GM18909 (cell line): Measurements from ENCODE around the gene SLC39A11.
"Not testable (repeated sequence)": the region's sequence is repeated elsewhere in the genome, so short reads cannot be mapped to it uniquely, and the experiment has no call there.

ENCODE experiments used
- ATAC-seq: cut with Tn5 transposase; IDR thresholded peaks from one replicate; pipeline ENCODE4 v1.9.1; 2021; ENCODE audit warnings: mild to moderate bottlenecking; ENCODE audit not compliant: unreplicated experiment, poor library complexity

The SLC39A11 gene

DNA sequence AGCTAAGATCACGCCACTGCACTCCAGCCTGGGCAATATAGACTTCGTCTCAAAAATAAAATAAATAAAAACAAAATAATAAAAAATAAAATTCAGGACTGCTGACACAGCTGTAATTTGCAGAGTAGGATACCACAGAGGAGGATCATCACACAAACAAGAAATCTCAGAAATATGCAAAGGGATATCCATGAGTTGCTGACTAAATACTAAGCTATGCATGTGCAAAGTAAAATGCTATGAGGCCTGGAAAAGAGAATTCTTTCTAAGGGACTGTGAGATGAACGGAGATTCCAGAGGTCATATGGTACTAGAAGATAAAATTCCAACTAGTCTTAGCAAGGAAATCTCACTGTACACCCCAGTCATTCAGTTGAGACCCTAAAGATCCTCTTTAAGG lies 74.8 kb downstream of the SLC39A11 start:
- no peak for ATAC-seq

DNA sequence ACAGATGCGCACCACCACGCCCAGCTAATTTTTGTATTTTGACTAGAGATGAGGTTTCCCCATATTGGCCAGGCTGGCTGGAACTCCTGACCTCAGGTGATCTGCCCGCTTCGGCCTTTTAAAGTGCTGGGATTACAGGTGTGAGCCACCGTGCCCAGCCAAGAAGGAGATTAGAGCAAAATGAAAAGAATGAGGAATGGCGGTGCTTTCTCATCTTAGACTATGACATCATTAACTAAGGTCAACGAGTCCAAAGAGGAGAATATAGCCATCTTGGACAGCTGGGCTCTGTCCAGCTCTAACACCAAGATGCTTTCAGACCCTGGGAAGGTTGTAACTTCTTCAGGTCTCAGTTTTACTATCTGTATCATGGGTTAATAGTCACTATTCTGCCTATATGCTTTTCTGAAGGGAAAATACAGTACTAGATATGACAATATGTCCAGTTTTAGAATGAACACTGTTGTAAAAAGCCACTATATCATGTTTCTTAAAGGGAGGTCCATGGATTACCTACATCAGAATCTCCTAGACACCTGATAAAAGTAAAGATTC lies 76.7 kb downstream of the SLC39A11 start:
- ATAC-seq = no peak

DNA sequence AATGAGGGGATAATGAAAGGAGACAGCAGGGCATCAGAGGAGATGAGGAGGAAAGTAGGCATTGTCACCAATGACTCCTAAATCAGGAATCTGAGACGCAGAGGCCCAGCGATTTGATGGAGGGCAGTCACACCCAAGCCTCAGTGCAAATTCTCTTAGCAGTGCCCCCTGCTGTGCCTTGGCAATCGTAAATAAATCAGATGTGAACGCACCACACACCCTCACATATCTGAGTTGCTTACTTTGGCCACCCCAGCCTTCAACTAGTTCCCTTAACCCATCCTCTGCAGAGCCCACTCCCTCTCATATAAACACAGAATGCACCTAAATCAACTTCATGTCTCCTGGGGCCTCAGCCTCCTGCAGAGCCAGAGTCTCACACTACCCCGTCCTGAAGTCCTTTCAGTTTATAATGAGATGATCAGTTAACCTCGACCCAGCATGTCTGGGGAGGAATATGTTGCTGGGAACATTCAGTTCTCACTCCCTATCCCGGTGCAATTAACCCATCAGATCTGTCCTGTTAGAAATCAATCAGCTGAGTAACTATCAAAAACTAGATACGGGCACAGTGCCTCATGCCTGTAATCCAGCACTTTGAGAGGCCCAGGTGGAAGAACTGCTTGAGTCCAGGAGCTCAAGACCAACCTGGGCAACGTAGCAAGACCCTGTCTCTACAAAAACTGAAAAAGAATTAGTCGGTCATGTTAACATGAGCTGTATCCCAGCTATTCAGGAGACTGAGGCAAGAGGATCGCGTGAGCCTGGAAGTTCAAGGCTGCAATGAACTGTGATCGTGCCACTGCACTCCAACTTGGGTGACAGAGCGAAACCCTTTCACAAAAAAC lies 78.4 kb downstream of the SLC39A11 start:
- ATAC-seq = no peak

DNA sequence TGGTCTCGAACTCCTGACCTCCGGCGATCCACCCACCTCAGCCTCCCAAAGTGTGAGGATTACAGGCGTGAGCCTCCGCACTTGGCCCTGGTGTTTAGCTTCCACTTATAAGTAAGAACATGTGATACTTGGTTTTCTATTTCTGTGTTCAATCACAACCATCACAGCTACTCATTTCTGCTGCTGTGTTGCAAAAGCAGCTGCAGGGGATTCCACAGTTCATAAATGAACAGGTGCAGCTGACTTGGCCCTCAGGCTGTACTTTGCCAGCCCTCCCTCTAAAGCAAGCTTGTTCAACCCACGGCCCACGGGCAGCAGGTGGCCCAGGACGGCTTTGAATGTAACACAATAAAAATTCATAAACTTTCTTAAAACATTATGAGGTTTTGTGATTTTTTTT lies 79.2 kb downstream of the SLC39A11 start:
- no peak for ATAC-seq

DNA sequence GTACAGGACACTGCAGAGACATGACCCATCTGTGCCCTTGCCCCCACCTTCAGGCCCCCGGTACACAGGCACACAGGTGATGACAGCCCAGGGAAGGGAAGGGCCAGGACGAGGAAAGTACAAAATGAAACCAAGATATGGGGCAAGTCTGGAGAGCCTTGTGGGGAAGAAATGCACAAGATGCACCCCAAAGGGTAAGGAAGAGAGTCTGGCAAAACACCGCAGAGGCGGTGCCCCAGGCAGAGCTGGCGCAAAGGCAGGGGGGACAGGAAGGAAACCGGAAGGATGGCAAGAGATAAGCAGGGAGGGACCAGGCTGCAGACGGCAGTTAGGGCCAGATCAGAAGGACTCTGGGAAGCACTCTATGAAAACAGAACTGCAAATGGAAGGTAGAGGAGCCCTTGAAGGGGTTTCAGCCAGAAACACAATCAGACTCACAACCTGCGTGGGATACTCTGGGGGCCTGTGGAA lies 81.4 kb downstream of the SLC39A11 start:
- no peak for ATAC-seq

DNA sequence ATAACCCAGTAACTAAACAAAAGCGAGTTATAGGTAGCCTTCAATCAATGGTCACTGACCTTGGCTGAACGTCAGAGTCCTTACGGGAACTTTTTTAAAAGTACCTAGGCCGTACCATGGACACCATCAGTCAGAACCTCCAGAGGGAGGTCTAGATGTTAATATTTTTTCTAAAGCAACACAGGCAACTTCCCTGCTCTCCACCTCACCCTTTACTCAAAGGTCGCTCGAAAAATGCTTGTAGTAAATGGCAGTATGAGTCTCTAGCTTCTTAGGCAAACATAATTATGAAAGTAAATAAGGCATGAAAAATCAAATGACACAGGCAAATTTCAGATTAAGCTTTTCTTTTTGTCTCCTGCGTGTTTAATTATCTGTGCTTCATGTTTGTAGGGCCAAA lies 82.1 kb downstream of the SLC39A11 start:
- ATAC-seq = no peak

DNA sequence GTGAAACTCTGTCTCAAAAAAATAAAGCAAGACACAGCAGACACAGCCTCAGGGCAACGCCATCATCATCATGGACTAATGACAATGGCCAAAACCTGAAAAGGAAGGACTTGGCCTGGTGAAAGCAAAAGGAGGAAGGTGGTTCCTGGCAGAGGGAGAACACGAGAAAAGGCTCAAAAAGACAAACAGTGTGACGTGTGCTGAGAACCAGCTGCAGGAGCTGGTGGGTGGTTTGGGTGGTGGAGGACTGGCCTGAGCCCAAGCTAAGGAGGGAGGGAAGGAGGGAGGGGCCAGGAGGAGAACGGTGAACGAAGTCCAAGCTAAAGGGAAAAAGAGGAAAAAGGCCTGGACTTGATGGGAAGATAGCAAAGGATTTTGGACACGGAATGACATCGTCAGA lies 85.1 kb downstream of the SLC39A11 start:
- no peak for ATAC-seq

DNA sequence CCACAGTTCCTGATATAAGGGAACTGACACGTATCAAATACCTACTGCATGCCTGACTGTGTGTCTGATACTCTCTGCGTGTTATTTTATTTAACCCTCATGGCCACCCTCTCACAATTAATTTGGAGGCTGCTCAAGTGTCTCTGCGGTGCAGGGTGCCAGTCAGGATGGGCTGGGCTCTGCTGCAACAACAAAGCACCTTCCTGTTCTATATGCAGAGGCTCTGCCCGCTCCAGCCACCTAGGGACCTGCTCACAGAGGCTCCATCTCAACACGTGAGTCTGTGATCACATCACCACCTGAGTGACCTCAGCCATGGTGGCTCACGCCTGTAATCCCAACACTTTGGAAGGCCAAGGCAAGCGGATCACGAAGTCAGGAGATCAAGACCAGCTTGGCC lies 87.1 kb downstream of the SLC39A11 start:
- no peak for ATAC-seq

DNA sequence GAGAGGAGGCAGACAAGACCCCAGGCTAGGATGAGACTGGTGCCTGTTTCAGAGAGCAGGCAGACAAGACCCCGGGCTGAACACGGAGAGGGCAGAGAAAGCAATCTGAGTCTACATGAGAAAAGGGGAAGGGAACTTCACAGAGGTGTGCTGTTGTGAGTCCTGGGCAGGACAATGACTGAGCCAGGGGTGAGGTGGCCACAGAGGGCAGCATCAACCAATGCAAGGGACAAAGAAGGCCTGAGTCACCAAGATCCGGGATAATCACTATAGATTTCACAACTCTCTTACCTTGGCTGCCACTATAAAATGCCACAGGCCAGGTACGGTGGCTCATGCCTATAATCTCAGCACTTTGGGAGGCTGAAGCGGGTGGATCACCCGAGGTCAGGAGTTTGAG lies 89.0 kb downstream of the SLC39A11 start:
- ATAC-seq = no peak

DNA sequence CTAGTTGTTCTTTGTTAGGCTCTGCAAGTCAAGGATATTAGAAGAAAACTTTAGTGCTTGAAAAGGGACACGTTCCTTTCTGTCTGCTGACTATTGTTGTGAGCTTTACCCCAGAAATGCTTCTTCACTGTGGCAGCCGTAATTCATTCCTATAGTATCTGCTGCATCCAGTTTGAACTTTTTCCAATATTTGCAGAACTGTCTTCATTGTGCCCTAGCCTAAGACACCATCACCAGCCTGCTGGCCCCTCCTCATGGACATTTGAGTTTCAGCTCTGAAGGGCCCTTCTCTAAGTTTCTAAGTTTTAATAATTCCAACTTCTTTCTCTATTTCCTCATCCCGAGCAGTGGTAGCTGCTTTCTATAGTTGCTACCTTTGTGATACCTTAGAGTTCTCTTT lies 91.7 kb downstream of the SLC39A11 start:
- ATAC-seq = no peak

DNA sequence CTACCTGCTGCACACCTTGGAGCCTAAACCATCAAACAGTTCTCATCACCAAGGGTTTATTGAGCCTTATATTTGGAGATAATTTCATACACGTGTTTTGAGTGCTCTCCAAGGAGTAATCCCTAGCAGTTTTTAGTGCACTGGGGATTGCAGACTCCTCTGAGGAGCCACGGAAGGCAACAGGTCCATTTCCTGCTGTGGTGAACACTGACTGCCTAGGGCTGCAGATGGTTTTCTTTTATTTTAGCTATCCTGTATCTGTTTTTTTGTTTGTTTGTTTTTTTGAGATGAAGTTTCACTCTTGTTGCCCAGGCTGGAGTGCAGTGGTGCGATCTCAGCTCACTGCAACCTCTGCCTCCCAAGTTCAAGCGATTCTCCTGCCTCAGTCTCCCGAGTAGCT lies 93.0 kb downstream of the SLC39A11 start:
- ATAC-seq = not testable (repeated sequence)

DNA sequence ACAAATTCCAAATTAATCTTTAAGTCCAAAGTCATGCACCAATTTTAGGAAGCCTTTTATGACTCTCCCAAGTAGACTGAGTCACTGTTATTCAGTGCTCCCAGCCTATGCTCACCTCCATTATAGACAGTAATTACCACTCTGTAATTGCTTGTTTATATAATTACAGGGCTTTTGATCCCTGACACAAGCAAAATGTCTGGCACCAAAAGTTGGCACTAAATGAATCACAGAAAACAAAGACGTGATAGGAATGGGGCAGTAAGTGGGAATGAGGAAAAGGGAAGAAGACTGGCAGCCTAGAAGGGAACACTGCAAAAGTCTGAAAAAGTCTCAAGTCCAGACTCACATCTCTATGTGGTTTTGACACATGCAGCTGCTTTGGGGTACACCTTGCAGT lies 94.1 kb downstream of the SLC39A11 start:
- ATAC-seq = no peak

DNA sequence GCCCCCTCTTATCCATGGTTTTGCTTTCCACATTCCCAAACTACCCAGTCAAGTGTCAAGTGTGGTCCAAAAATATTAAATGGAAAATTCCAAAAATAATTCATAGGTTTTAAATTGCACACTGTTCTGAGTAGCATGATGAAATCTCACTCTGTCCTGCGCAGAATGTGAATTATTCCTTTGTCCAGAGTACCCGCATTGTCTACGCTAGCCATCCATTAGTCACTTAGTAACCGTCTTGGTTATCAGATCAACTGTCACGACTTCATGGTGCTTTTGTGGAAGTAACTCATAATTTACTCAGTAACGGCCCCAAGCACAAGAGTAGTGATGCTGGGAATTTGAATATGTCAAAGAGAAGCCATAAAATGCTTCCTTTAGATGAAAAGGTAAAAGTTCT lies 94.9 kb downstream of the SLC39A11 start:
- no peak for ATAC-seq

DNA sequence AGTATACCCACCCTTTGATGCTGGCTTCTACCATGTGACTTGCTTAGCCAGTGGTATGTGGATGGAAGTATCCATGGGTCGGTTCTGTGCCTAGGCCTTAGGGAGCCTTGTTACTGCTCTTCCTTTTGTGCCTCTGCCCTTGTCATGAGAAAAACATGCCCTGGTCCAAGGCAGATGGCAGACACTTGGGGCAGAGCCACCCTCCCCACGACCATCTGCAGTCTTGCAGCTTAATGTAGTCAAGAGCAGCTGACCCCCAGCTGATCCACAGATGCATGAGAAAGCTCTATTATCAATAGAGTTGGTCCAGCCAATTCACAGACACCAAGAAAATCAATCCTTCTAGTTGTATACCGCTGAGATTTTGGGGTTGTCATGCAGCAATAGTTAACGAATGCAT lies 95.7 kb downstream of the SLC39A11 start:
- ATAC-seq = no peak

DNA sequence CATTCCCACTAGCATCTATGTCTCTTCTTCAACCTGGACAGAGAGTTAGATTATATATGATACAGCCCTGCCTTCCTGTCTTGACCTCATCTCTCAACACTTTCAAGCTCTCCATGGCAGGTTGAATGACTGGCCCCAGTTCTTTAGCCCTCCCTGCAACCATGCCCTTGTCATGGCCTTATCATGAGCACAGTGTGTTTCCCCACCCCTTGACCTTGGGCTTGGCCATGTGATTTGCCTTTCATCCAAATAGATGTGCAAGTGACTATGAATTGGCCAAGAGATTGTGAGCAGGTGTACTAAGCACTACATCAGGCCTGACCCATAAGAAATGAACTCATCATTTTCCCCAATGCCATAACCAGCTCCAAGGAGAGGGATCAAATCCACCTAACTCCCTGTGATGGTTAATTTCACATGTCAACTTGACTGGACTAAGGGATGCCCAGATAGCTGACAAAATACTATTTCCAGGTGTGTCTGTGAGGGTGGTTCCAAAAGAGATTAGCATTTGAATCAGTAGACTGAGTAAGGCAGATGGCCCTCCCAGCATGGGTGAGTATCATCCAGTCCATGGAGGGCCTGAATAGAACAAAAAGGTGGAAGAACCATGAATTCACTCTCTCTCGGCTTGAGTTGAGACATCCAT lies 97.4 kb downstream of the SLC39A11 start:
- no peak for ATAC-seq

DNA sequence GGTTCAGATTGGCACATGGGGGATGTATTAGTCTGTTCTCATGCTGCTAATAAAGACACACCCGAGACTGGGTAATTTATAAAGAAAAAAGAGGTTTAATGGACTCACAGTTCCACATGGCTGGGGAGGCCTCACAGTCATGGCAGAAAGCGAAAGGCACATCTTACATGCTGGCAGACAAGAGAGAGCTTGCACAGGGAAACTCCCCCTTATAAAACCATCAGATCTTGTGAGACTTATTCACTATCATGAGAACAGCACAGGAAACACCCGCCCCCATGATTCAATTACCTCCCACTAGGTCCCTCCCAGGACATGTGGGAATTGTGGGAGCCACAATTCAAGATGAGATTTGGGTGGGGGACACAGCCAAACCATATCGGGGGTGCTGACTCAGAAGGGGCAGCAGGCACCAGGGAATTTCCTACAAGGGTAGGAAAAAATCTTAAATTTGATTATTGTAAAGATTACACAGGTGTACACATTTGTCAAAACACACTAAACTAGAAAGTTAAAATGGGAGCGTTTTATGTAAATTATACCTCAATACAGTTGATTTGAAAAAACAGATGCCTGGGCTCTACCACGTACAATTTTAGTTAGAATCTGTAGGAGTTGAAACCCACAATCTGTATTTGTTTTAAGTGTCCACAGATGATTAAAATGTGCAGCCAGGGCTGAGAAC lies 99.6 kb downstream of the SLC39A11 start:
- not testable (repeated sequence) for ATAC-seq

DNA sequence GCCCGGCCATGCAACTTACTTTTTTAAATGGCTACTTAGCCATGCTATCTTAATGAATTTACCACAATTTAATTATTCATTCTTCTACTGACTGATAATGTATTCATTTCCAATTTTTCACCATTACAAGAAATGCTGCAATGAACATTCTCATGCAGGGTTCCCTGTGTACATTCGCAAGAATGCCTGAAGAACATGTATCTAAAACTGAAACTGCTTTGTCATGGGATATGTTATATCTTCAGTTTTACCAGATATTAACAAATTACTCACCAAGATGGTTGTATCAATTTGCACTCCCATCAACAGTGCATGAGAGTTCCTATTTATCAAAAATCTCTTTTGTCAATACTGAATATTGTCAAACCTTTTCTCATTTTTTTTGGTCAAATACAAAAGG lies 100.8 kb downstream of the SLC39A11 start:
- ATAC-seq = no peak

DNA sequence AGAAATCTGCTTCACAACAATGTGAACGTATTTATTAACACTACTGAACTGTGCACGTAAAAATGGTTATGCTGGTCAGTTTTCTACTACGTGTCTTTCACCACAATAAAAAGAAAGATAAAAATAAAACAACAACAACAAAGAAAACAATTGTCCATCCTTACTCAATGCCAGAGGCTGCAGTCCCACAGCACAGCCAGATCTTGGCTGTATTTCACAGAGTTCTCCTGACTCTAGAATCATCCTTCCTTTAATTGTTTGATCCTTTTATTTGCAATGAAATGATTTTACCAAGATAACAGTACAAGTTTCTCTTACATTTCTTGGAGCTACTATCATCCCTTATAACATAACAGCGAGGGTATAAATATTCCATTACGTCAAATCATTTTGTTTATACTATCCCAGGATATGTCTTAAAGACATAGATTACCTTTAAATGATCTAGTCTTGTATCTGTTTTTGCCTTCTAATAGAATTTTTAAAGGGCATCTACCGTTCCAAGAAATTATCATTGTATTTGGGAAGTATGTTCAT lies 103.3 kb downstream of the SLC39A11 start:
- ATAC-seq = no peak

DNA sequence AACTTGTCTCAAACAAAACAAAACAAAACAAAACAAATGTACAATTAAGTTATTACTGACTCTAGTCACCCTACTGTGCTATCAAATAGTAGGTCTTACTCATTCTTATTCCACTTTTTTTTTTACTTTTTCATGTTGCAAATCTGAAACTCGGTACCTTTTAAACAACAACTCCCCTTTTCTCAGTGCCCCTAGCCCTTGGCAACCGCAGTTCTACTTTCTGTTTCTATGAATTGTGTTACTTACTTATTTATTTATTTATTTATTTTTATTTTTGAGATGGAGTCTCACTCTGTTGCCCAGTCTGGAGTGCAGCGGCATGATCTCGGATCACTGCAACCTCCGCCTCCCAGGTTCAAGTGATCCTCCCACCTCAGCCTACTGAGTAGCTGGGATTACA lies 104.0 kb downstream of the SLC39A11 start:
- no peak for ATAC-seq

DNA sequence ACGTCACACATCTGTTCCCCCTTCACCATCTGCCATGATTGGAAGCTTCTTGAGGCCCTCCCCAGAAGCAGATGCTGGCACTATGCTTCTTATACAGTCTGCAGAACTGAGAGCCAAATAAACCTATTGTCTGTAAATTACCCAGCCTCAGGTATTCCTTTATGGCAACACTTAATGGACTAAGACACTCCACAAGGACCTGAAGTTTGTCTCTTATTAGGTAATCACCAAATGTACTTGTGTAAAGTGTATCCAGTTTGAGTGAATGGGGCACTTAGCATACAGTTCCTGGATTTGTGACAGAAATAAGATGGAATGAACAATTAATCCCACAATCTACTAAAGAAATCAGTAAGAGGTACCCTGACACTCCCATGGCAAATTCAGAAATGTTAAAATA lies 105.3 kb downstream of the SLC39A11 start:
- ATAC-seq = no peak
